Left forelimb (tissue), 1 donor: ENCODE results near the gene CACNA1C.

Experiments used
- DNase-seq: peaks from one replicate; pipeline ENCODE4 v3.0.0-alpha.2; 2018; ENCODE audit warnings: low spot score

The CACNA1C gene

GRCh38 chr12:2198542-2198941, 145.8 kb downstream of the CACNA1C start:
- DNase-seq, result no peak

- no peak for DNase-seq
Measured at GRCh38 chr12:2205996-2206395, 153.2 kb downstream of the CACNA1C start.

DNA sequence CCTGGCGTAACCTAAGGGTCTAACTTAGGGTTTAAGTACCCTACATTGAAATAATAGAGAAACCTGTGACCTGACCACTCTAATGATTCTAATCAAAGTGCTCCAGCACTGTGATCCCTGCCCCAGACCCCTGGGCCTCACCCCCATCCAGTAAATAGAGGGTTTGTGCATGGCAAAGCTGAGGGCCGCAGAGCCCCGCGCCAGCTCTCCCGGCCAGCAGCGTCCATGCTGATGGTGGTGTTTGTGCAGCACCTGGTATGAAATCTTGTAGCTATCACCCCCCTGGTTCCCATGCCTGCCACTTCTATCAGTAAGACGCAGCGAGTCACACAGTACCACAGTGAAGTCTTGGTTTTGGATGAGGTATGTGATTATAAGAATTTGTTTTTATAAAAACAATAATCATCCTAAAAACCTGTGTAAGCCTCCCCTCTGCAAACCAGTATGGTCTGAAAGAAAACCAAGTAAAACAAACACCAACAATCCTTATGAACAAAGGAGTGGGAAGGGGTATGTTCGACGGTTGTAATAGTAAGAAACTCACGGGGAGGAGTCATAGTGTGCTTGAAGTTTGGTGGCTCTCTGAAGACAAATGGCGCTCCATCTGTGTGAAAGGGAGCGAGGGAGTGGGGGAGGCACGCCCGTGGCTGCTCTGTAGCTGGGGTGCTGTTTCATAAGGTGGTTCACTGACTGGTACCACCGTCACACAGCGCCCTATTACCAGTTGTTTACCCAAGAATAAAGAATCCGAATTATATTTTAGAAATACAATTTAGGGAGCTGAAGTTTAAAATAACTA, 156.2 kb downstream of the CACNA1C start:
- no peak for DNase-seq

- DNase-seq, result no peak
Measured at GRCh38 chr12:2211119-2211518, 158.3 kb downstream of the CACNA1C start.

DNA sequence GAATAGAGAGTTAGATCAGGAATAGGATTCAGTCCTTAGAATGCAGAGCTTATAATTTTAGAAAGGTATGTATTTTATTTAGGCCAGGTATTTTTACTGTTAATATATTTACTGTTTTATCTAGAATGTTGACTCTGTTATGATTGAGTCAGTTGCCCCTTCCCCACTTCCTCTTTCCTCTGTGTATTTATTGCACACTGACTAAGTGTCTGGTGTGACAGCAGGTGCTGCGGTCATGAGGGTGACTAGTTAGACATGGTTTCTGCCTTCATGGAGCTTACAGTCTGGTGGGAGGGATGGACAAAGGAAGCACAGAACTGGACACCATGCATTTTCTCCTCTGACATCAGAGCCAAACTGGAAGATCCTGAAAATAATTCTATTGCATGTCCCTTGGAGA, 159.8 kb downstream of the CACNA1C start:
- DNase-seq, result no peak

- DNase-seq, result no peak
Measured at GRCh38 chr12:2212971-2213869, 160.4 kb downstream of the CACNA1C start.

GRCh38 chr12:2214411-2214810, 161.6 kb downstream of the CACNA1C start:
- no peak for DNase-seq

DNA sequence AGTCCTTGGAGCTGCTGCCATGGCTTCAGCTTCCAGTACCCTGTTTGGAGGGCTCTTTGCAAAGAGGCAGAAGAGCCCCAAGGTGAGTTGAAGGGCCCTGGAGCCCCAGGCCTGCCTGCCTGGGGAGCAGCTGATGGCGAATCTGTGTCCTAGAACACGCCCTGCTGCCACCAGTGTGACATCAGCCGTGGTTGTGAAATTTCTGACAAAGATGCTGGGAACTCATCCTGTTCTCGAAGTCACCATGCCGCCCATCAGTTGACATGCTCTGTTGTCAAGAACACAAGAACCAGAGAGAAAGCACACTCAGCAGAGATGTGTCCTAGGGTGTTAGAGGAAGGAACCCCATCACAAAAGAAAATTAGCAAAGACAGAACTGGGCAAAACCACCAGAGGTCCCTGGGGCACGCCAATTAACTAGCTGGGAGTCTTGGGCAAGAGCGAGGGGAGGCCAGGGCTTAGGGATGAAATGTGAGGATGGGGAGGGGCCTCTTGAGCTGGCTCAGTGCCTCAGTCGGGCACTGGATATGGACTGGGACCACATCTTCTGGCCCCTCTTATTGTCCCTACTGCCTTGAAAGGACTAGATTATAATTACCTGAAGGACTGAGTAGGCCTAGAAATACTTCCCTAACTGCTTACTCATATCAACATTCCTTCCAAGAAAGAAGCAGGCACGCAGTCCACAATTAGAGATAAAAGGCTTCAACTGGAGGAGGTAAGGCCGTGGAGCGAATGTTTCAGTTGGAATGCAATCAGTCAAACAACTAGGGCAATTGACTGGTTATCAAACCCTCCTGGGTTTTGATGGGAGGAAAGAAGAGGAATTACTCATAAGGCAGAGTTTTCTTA, 163.1 kb downstream of the CACNA1C start:
- DNase-seq, result peak; percentile 25

GRCh38 chr12:2218706-2219105, 165.9 kb downstream of the CACNA1C start:
- DNase-seq, result no peak

- DNase-seq, result no peak
Measured at GRCh38 chr12:2221030-2221621, 168.3 kb downstream of the CACNA1C start.

DNA sequence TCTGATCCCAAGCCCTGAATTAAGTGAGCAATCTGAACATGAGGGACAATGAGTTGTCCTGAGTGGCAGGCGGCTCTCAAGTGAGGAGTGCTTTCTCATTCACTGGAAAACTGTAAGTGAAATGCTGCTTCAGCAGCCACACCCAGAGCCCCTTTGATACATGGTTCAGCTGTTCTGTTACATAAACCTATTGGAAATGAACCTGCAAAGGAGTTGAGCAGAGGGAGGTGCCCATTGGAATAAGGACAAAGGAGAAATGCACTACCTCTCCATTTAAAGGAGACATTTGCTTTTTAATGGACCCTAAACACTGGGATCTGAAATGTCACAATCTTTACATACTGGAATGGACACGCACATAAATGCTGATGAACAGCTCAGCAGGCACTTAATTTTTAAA, 169.9 kb downstream of the CACNA1C start:
- no peak for DNase-seq

GRCh38 chr12:2224961-2225360, 172.2 kb downstream of the CACNA1C start:
- no peak for DNase-seq

GRCh38 chr12:2225696-2226095, 172.9 kb downstream of the CACNA1C start:
- no peak for DNase-seq

DNA sequence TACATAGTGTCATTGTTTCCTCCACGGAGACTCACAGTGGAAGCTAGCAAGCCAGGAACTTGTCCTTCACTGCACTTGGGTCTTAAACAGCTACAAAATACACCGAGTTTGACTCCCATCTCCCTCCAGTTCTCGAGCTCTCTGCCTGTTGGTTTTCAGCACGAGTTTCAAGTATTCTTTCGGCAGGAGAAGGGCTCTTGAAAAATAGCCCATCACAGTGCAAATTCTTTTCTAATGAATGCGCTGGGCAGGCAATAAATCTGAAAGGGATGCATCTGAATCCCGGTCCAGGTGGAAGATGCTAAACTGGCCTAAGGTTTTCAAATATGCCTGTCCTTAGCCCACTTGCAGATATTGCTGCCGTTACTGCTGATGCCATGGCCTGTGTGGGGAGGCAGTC, 173.9 kb downstream of the CACNA1C start:
- no peak for DNase-seq

DNA sequence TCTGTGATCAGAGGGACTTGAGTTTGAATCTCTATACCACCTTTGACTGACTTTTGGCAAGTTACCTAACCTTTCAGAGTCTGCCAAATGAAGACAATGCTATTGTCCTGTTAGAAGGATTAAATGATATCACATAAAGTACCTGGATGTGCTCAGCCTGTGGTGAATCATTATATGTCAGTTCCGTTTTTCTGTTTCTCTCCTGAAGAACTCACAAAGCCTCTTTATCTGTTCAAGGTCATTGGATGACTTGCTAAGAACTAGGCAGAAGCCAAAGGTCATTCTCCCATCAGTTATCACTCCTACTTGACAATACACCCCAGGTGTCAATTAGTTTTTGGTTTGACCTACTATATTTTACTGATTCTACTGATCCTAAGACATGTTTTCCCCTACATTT, 174.6 kb downstream of the CACNA1C start:
- DNase-seq, result no peak

- no peak for DNase-seq
Measured at GRCh38 chr12:2228535-2228934, 175.7 kb downstream of the CACNA1C start.

- no peak for DNase-seq
Measured at GRCh38 chr12:2229661-2230539, 177.1 kb downstream of the CACNA1C start.

DNA sequence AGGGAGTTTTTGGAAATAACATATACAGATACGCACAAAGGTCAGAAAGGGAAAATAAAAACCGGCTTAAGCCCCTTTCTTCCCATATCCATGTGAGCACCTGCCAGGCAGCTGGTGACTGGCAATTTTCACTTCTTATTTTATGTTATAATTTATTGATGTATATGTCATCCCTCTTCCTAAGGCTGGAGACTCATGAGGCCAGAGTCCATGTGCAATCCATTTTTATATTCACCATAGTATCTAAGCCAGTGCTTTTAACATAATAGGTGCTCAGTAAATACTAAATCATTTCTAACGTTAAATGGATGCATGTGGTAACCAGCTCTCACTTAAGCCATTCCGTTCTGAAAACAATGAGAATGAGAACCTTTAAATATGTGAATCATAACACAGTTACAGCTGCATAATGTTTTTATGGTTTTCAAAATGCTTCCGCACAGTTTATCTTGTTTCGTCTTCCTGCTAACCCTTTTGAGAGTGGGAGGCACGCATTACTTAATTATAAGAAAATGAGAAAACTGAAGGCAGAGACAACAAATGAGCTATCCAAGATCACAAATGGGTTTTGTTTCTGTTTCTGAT, 178.3 kb downstream of the CACNA1C start:
- no peak for DNase-seq

GRCh38 chr12:2231956-2232355, 179.2 kb downstream of the CACNA1C start:
- DNase-seq, result no peak

DNA sequence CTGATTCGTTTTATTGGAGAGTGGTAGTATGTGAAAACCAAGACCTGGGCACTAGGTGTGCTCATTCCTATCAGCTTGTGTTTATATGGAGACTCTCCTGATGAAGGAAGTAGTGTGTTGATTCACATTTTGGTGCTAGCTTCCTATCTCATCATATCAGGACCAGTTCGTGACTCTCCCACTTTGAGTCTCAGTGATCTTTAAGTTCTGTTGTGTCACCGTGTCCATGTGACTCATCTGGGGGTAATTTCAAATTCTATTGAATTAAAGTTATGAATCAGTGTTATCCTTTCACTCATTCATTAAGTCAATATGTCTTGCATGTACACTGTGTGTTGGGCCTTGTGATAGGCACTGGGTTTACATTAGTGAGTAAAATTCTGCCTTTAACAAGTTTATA, 180.2 kb downstream of the CACNA1C start:
- no peak for DNase-seq
